HG03439 (cell line): Measurements from ENCODE around the gene R3HDM2.

Experiments
- ATAC-seq: cut with Tn5 transposase; IDR thresholded peaks from one replicate; pipeline ENCODE4 v1.9.1; 2021; ENCODE audit warnings: mild to moderate bottlenecking, moderate library complexity; ENCODE audit not compliant: unreplicated experiment

The R3HDM2 gene

GRCh38 chr12:57430931-57431566, at the start of gene R3HDM2:
Gene R3HDM2, minus strand, starts transcription at chr12:57431043. Its CDS starts 120,615 bp downstream, at chr12:57310428.
- peak; percentile 93 for ATAC-seq

GRCh38 chr12:57479376-57480115, 48.7 kb upstream of the R3HDM2 start, which contains the start of gene ARHGAP9:
Gene ARHGAP9, minus strand, starts transcription at chr12:57479866. Its CDS starts 460 bp downstream, at chr12:57479406.
- ATAC-seq: no peak

- ATAC-seq: no peak
Observed at GRCh38 chr12:57479043-57479375, 48.2 kb upstream of the R3HDM2 start.

GRCh38 chr12:57477710-57478681, 47.2 kb upstream of the R3HDM2 start:
- ATAC-seq: no peak

GRCh38 chr12:57476993-57477709, 46.3 kb upstream of the R3HDM2 start:
- ATAC-seq: no peak

GRCh38 chr12:57476162-57476992, 45.5 kb upstream of the R3HDM2 start:
- ATAC-seq: peak; percentile 43

GRCh38 chr12:57475271-57476161, 44.7 kb upstream of the R3HDM2 start:
- no peak for ATAC-seq

- ATAC-seq: no peak
Observed at GRCh38 chr12:57474862-57475261, 44.0 kb upstream of the R3HDM2 start.

- no peak for ATAC-seq
Observed at GRCh38 chr12:57474430-57474829, 43.6 kb upstream of the R3HDM2 start.

- ATAC-seq: no peak
Observed at GRCh38 chr12:57473886-57474285, 43.0 kb upstream of the R3HDM2 start.

- no peak for ATAC-seq
Observed at GRCh38 chr12:57473392-57473791, 42.5 kb upstream of the R3HDM2 start.

- no peak for ATAC-seq
Observed at GRCh38 chr12:57472391-57472790, 41.5 kb upstream of the R3HDM2 start.

GRCh38 chr12:57471661-57472060, 40.8 kb upstream of the R3HDM2 start:
- ATAC-seq: no peak

- ATAC-seq: no peak
Observed at GRCh38 chr12:57470970-57471656, 40.3 kb upstream of the R3HDM2 start.

GRCh38 chr12:57470286-57470969, 39.6 kb upstream of the R3HDM2 start:
- no peak for ATAC-seq

GRCh38 chr12:57469296-57470164, 38.7 kb upstream of the R3HDM2 start:
- no peak for ATAC-seq

GRCh38 chr12:57467915-57468314, 37.1 kb upstream of the R3HDM2 start:
- ATAC-seq: no peak
